ENCODE results near the gene RTKN. TPM values are rescaled to one million over a fixed set of nuclear protein-coding genes. Genes with fewer than 3 reads are reported as not detected.

Gene RTKN
- total RNA-seq, 1 experiment from 2014 or later: 27.0 TPM

DNA sequence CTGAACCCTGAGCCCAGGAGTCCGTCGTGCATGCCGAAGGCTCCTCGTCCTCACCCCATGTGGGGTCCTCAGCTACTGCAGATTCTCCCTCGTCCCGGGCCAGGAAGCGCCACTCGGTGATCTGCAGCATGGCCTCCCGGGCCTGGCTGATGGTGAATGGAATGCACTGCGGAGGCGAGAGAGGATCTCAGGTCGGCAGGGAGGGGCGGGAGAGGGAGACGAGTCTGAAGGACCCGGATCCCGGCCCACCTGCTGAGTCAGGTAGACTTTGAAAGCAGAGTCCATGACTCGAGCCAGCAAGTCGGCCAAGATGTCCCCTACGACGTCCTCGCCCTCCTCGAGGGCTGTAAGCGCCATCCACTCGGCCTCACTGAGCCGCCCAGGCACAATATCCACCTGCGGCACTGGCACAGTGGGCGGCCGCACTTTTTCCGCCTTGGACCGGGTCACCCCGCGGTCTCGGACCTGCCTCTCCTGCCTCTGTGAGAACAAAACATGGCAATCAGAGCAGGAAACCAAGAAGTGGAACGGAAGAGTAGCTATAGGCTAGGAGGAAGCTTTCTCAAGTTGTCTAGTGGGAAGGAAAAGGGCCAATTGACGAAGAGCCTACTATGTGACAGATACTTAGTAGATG is 25.9 kb downstream of the RTKN start:
- Histone ChIP-seq H3K4me1 (ENCODE audit: insufficient read depth, low read length, poor library complexity, severe bottlenecking) (no peaks in the 10 kb centered on the region), H3K27ac (ENCODE audit: low read depth, low read length, poor library complexity, severe bottlenecking) (no peak overlapping the region), H3K4me3 (ENCODE audit: low read depth, low read length, poor library complexity, severe bottlenecking) (no peak overlapping the region), H3K36me3 (ENCODE audit: insufficient read depth, low read length, poor library complexity, severe bottlenecking) (no peaks in the 10 kb centered on the region), H3K9me3 (ENCODE audit: low read depth, low read length, poor library complexity, severe bottlenecking) (no peaks in the 10 kb centered on the region), H3K27me3 (replicated peaks; ENCODE audit: insufficient read depth, low read depth, low read length, poor library complexity) (no peaks in the 10 kb centered on the region)
- TF ChIP-seq EZH2 (IDR thresholded peaks at IDR 0.05; ENCODE audit: borderline replicate concordance, low read depth, low read length, poor library complexity, severe bottlenecking): no peak
- TF ChIP-seq, protein P1, sequence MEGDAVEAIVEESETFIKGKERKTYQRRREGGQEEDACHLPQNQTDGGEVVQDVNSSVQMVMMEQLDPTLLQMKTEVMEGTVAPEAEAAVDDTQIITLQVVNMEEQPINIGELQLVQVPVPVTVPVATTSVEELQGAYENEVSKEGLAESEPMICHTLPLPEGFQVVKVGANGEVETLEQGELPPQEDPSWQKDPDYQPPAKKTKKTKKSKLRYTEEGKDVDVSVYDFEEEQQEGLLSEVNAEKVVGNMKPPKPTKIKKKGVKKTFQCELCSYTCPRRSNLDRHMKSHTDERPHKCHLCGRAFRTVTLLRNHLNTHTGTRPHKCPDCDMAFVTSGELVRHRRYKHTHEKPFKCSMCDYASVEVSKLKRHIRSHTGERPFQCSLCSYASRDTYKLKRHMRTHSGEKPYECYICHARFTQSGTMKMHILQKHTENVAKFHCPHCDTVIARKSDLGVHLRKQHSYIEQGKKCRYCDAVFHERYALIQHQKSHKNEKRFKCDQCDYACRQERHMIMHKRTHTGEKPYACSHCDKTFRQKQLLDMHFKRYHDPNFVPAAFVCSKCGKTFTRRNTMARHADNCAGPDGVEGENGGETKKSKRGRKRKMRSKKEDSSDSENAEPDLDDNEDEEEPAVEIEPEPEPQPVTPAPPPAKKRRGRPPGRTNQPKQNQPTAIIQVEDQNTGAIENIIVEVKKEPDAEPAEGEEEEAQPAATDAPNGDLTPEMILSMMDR (conservative IDR thresholded peaks at IDR 0.05; ENCODE audit: low read depth, low read length): no peak
- no peak for DNase-seq (ENCODE audit: low spot score)
- ChIA-PET CTCF (no interaction called here), POLR2A (ENCODE audit: low non-redundant PET) (no interaction called here)
- intact Hi-C loops (cut with micrococcal nuclease; ENCODE audit: unreplicated experiment): no loop called here
- BruUV-seq (replicated peaks): no TSS peak

DNA sequence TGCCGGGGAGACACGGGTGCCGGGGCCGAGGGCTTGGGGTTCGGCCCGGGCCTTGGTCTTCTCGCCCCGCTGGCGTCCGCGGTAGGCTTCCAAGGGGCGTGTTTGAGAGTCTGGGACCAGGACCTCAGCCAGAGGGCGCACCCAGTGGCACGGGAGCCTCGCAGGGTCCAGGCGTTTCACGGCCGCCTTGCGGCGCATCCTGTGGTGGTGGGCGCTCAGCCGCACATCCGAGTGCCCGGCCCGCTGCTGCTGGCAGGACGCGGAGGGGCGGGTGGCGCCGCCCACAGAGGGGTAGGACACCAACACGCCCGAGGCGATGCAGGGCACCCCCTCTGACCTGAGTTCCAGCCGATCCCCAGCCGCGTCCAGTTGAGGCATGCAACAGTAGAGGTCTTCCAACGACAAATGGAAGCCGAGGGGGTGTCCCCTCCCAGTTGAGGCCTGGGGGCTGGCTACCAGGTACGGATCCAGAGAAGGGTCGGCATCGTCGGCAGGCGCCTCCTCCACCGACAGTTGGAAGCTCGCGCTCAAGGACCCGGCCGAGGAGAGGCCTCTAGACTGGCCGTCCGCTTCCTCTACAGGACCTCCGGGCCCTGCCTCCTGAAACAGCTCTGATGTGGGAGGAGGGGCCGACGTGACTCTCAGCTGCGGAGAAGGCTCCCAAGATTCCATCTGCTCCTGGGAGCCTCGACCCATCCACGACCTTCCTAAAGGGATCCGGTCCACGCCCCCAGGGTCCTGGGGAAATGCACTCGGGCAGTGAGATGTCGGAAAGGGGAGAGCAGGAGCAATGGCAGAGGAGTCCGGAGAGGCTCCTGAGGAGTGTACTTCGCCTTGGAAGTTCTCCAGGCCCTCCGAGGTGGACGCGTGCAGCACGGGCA is 26.6 kb downstream of the RTKN start:
- intact Hi-C loops (cut with micrococcal nuclease; ENCODE audit: unreplicated experiment): no loop called here
- POLR2A ChIA-PET (ENCODE audit: low non-redundant PET): no interaction called here
- Histone ChIP-seq H3K27me3 (replicated peaks; ENCODE audit: insufficient read depth, low read depth, low read length, poor library complexity) (no peaks in the 10 kb centered on the region), H3K27ac (ENCODE audit: low read depth, low read length, poor library complexity, severe bottlenecking) (no peak overlapping the region), H3K4me3 (ENCODE audit: low read depth, low read length, poor library complexity, severe bottlenecking) (peak overlapping the region; percentile 12), H3K9me3 (ENCODE audit: low read depth, low read length, poor library complexity, severe bottlenecking) (no peaks in the 10 kb centered on the region), H3K36me3 (ENCODE audit: insufficient read depth, low read length, poor library complexity, severe bottlenecking) (no peaks in the 10 kb centered on the region), H3K4me1 (ENCODE audit: insufficient read depth, low read length, poor library complexity, severe bottlenecking) (no peaks in the 10 kb centered on the region)
- CTCF ChIA-PET: no interaction called here
- no TSS peak for BruUV-seq (replicated peaks)
- no peak for DNase-seq (ENCODE audit: low spot score)
- TF ChIP-seq, protein P1 (conservative IDR thresholded peaks at IDR 0.05; ENCODE audit: low read depth, low read length): no peak
- no peak for TF ChIP-seq EZH2 (IDR thresholded peaks at IDR 0.05; ENCODE audit: borderline replicate concordance, low read depth, low read length, poor library complexity, severe bottlenecking)

DNA sequence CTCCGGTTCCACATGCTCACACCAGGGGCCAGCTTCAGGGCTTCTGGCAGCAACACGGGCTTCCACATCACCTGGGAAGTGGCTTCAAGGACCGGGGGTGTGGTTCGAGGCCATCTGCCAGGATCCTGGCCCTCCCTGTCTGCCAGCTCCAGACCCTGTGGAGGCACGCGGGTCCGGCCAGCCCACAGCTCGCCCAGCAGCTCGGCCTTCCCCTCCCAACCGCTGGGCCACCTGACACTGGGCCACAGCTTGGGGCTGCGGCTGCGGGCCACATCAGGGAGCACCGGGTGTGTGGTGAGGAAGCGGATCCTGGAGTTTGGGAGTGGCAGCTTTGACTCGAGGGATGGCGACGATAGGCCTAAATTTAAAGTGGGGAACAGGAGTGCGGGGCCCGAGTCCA is 27.3 kb downstream of the RTKN start:
- intact Hi-C loops (cut with micrococcal nuclease; ENCODE audit: unreplicated experiment): no loop called here
- no peaks in the 10 kb centered on the region for H3K9me3 ChIP-seq (ENCODE audit: low read depth, low read length, poor library complexity, severe bottlenecking)
- no peak for TF ChIP-seq EZH2 (IDR thresholded peaks at IDR 0.05; ENCODE audit: borderline replicate concordance, low read depth, low read length, poor library complexity, severe bottlenecking)
- TF ChIP-seq, protein P1 (conservative IDR thresholded peaks at IDR 0.05; ENCODE audit: low read depth, low read length): no peak
- no peak for DNase-seq (ENCODE audit: low spot score)
- POLR2A ChIA-PET (ENCODE audit: low non-redundant PET): no interaction called here
- H3K27me3 ChIP-seq (replicated peaks; ENCODE audit: insufficient read depth, low read depth, low read length, poor library complexity): no peaks in the 10 kb centered on the region
- CTCF ChIA-PET: no interaction called here
- no peak overlapping the region for H3K27ac ChIP-seq (ENCODE audit: low read depth, low read length, poor library complexity, severe bottlenecking)
- no peak overlapping the region for H3K4me3 ChIP-seq (ENCODE audit: low read depth, low read length, poor library complexity, severe bottlenecking)
- H3K36me3 ChIP-seq (ENCODE audit: insufficient read depth, low read length, poor library complexity, severe bottlenecking): no peaks in the 10 kb centered on the region
- no peaks in the 10 kb centered on the region for H3K4me1 ChIP-seq (ENCODE audit: insufficient read depth, low read length, poor library complexity, severe bottlenecking)
- no TSS peak for BruUV-seq (replicated peaks)

All from A673 (cell line).